ENCODE results near the gene GDF10.

GDF10 gene

GRCh38 chr10:47335906-47336305 lies 35.9 kb downstream of the GDF10 start:
- no peak for DNase-seq

- peak; percentile 59 for DNase-seq
These were observed 36.6 kb downstream of the GDF10 start for GRCh38 chr10:47336387-47337134.

- DNase-seq = no peak
These were observed 37.3 kb downstream of the GDF10 start for GRCh38 chr10:47337310-47337709.

- DNase-seq = no peak
These were observed 39.3 kb downstream of the GDF10 start for GRCh38 chr10:47339186-47339735.

GRCh38 chr10:47339759-47340607 lies 40.0 kb downstream of the GDF10 start:
- no peak for DNase-seq

- DNase-seq = peak; percentile 47
These were observed 40.7 kb downstream of the GDF10 start for GRCh38 chr10:47340608-47341170.

- no peak for DNase-seq
These were observed 45.2 kb downstream of the GDF10 start for GRCh38 chr10:47344996-47345870.

- no peak for DNase-seq
These were observed 46.7 kb downstream of the GDF10 start for GRCh38 chr10:47346581-47347302.

GRCh38 chr10:47347303-47347675 lies 47.3 kb downstream of the GDF10 start:
- no peak for DNase-seq

GRCh38 chr10:47348138-47348651 lies 48.2 kb downstream of the GDF10 start, which contains the start of gene RBP3:
Gene RBP3, plus strand, starts transcription at chr10:47348363. Its CDS starts 122 bp downstream, at chr10:47348485.
- DNase-seq = no peak

- no peak for DNase-seq
These were observed 48.9 kb downstream of the GDF10 start for GRCh38 chr10:47348661-47349470.

GRCh38 chr10:47349516-47349915 lies 49.5 kb downstream of the GDF10 start:
- DNase-seq = no peak

GRCh38 chr10:47349941-47350371 lies 50.0 kb downstream of the GDF10 start:
- DNase-seq = no peak

GRCh38 chr10:47350671-47351640 lies 51.0 kb downstream of the GDF10 start:
- DNase-seq = no peak

GRCh38 chr10:47351899-47352815 lies 52.2 kb downstream of the GDF10 start:
- no peak for DNase-seq

GRCh38 chr10:47353351-47353750 lies 53.4 kb downstream of the GDF10 start:
- DNase-seq = no peak

- DNase-seq = no peak
These were observed 54.2 kb downstream of the GDF10 start for GRCh38 chr10:47354165-47354564.

GRCh38 chr10:47354900-47355299 lies 54.9 kb downstream of the GDF10 start:
- DNase-seq = no peak
